Stimulated activated CD8-positive, alpha-beta memory T cell treated with anti-CD3 and anti-CD28 coated beads, Interleukin-12 subunit alpha, Interleukin-12 subunit beta, amount 100 ng/mL, for 24 hours (primary cell): Measurements from ENCODE around the gene CNGA3.

Experiments used
- DNase-seq: peaks from one replicate; pipeline ENCODE4 v3.0.0-alpha.2; 2020; ENCODE audit errors: extremely low read depth

The CNGA3 gene

DNA sequence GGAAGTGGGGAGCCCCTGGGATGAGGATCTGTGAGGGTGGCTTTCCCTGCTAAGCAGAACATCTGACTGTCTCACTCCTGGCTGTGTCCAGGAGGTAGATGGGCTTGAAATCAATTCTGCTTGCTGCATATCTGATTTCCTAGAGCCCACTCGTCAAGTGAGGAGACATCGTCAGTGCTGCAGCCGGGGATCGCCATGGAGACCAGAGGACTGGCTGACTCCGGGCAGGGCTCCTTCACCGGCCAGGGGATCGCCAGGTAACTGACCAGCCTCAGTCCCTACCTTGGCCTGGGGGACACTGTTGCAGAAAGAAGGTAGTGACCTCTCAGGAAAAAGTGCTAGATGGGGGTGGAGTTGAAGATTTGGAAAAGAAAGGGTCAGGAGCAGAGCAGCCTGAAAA is 31.3 kb downstream of the CNGA3 start:
- no peak for DNase-seq

DNA sequence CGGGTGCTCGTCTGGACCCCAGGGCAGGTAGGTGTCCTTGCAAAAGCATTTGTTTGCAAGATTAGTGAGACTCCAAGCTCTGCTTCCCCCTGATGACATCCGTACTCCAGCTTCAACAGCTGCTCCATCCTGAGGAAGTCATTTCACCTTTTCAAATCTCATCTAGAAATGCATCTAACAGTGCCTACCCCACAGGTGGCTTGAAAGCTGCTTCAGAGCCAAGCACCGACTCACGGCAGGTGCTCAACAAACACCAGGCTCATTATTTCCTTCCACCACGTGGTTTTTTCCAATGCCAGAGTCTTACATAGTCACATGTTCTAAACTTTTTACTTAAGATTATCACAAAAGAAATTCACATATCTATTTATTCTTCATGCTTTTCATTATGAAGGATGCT is 31.9 kb downstream of the CNGA3 start:
- DNase-seq: no peak

DNA sequence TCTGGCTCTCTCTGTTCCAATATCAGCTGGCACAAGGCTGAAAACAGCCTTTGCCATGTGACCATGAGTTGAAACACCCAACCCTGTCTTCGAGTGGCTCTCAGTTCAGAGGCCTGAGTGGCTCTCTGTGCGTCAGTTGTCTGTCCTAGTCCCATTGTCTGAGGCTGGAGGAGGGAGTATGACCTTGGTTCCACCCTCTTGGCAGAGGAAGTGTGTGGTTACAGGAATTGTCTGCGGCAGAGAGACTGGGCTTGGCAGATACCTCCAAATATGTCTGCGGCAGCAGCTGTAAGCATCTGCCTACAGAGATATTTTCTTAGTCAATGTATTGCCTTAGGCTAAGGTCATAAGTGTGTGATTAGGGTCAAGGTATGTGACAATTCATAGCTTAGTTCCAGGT is 32.6 kb downstream of the CNGA3 start:
- no peak for DNase-seq

DNA sequence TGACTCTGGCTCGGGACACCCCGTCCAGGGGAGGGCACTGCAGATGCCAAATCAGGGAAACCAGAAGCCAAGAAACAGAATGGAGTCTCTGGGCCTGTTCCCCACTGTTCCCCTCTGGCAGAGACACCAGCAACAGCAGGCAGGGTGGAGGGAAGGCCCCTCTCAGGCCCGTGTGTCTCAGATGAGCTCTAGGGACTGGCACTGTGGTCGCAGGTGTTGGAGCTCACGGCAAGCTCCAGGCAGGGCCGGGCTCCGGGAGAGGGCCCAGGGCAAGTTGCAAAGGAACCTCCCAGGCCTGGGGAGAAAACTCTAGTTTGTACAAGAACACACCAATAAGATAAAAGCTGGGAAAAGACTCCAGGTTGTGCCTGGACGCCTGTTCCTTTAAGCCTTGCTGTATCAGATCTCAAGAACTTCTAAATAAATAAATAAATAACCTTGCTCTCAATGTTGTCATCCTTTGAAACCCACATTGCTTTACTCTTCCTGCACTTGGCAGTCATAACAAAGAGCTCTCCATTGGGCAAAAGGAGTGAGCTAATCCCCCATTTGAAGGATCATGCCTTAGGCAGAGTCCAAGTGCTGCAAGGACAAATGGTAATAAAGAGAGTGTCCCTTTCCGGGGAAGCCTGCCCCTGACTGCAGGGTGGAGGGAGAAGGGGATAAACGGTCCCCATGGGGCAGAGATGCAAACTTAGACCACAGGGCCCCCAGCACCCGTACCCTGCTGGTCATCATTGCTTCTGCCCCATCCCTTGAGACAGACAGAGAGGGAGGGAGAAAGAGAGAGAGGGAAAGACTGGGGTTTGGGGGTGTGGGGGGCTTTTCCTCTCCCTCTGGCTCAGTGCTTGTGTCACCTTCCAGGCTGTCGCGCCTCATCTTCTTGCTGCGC is 33.3 kb downstream of the CNGA3 start:
- no peak for DNase-seq

DNA sequence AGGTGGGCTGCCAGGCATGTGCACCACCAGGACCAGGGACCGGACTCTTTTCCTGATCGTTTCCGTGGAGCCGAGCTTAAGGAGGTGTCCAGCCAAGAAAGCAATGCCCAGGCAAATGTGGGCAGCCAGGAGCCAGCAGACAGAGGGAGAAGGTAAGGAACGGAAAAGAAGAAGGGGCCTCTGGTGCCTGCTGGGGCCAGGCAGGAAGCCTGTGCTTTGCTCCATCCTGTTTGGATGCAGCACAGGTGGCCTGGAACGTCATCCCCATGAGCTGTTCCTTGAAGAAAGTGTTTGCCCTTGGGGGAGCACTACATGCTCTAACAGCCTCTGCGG is 33.9 kb downstream of the CNGA3 start:
- no peak for DNase-seq

DNA sequence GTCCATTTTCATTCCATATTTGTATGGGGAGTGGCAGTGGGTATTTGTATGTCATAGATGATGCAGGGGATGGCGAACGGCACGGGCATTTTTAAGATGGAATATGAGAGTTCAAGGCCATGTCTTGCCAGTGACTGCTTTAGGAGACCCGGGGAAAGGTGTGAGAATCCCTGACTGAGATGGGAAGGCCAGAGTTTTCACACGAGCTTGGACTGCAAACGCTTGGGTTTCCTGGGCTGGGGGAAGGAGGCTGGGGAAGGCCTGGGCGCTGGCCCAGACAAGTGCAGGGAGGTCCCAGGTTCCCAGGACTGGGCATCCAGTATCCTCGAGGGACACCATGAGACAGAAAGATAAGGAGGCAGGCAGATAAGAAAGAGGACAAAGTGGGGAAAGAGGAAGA is 35.2 kb downstream of the CNGA3 start:
- DNase-seq: no peak

DNA sequence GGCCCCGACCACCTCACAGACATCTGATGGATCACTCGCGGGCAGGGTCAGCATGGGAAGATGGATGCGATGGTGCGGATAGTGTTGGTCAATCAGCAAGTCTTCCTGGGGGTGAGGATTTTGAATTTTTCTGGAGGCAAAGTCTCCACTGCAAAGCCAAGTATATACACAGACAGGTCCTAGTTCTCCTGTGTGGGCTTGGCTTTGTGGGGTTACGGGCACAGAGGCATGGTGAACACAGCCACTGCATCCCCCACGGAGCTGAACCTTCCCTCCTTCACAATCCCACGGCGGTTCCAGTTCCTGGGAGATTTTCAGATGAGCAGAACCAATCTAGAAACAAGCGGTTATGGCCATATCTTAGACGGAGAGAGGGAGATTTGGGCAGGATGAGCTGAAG is 35.8 kb downstream of the CNGA3 start:
- DNase-seq: no peak

DNA sequence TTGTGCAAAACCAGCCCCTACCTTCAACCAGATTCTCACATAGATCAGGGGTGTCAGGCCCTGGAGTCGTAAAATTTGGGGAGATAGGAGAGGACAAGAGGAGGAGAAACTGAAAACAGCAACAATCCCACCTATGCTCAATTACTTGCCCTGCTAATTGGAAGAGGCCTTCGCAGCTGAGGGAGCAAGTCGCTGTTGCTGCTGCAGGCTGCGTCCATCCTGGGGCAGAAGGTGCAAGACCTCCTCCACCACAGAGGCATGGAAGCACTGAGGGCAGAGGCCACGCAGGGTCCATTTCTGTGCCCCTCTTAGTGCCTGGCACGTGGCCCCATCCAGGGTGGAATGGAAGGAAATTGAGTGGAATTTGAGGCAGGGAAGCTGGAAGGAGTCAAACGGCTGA is 36.5 kb downstream of the CNGA3 start:
- DNase-seq: no peak

DNA sequence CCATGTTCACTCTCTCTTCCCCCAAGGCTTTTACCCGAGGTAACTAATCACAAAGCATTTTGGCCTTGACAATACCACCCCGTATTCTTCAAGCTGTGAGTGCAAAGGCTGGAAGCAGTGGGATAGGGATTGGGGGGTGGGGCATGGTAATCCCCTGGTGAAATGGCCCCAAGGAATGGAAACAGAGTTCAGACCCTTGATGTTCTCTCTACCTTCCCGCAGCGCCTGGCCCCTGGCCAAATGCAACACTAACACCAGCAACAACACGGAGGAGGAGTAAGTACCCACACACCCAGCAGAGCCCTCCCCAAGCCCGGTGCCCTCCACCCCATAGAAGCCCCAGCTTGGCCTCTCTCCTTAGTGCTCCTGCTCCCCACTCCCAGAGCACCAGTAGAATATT is 36.9 kb downstream of the CNGA3 start:
- no peak for DNase-seq

DNA sequence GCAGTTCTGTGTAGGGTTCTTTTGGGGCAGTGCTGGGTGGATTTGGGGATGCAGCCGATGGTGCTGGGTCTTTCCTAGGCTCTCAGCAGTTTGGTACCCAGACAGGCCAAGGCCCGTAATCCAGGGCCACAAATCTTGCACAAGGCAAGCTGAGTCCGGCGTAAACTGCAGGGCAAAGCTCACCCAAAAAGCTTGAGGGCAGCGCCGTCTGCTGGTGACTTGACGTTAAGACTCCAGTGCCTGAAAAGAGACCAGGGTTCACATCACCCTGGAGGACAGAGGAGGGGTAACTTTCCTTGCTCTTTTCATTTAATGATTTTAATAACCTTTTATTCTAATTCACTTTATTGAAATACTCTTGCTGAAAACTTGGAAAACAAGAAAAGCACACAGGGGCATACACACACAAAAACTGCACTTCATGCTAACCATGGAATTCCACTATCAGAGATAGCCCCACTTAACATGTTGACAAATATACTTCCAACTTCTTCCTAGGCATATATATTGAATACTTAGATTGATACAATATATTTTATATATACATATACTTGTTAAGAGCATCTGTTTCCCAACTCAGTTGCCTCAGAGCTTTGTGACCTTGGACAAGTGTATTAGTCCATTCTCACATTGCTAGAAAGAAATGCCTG is 38.9 kb downstream of the CNGA3 start:
- peak; percentile 20 for DNase-seq

DNA sequence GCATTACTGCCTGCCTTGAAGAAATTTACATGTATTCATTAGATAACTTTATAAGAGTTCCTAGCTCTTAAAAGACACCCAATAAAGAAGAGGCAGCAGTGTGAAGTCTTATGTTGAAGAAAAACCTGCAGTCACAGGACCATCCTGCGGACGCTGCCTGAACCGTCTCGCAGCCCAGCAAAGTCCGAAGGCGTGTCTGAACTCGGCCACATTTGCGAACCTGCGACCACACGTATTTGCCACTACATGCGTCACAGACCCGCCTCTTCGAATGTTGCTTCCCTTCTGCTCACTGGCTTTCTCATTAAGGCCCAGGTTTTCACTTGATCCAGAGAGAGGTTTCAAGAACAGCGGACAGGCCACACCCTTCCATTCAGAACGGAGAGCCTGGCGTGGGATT is 41.2 kb downstream of the CNGA3 start:
- no peak for DNase-seq

DNA sequence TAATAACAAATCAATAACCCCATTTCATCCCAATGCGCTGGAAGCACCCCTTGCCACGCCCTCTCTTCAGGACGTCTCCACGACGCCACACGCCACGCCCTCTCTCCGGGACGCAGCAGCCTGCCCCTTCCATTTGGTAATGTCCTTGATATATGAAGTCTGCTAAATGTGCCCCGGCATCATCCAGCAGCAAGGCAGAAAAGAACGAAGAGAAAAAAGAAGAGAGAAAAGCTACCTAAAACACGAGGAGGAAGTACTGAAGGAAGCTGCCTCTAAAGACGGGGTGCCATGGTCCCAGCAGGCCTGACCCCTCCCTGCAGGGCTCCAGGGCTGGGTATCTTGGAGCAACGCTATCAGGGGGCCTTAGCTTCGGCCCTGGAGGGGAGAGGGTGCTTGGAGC is 41.8 kb downstream of the CNGA3 start:
- no peak for DNase-seq

DNA sequence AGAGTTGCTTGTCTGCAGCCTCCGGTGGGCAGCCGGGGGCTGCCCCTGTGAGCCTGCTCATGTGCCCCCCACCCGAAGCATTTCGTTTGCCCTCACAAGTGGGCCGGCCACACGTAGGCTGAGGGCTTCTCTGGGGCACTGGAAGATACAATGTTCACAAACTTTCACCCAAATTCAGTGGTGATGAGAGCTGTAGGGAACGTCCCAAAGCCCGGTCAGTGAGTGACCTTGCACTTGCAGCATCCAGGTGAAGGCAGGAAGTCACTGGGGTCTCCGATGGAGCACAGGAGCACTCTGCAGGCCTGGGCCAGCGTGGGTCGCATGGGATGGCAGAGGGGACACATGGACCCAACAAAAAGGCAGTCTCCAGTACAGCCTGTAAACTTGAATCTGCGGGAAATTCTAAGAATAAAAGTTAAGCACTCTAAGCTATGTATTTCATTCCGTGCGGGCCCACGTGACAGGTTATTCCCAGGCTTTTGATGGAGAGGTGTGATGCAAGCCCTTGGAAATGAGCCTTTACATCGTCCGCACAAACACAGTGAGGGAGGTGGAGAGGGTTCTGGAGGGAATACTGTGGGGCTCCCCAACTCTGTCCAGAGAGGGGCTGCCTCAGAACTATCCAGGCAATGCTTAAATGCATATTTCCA is 42.5 kb downstream of the CNGA3 start:
- DNase-seq: no peak

DNA sequence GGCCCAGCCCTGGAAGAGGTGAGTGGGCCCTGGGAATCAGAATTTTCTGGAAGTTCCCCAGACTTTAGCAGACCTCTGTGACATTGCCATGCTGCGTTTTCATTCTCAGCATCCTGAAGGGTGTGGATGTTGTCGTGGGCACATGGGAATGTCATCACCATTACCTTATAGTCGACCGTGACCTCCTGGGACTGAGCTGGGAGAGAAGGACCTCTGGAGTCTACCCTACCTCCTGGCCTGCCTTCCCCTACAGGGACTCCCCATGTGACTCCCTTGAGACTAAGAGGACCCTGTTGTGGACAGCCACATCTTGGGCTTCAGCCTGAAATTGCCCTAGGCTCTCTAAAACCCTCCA is 43.0 kb downstream of the CNGA3 start:
- DNase-seq: no peak

DNA sequence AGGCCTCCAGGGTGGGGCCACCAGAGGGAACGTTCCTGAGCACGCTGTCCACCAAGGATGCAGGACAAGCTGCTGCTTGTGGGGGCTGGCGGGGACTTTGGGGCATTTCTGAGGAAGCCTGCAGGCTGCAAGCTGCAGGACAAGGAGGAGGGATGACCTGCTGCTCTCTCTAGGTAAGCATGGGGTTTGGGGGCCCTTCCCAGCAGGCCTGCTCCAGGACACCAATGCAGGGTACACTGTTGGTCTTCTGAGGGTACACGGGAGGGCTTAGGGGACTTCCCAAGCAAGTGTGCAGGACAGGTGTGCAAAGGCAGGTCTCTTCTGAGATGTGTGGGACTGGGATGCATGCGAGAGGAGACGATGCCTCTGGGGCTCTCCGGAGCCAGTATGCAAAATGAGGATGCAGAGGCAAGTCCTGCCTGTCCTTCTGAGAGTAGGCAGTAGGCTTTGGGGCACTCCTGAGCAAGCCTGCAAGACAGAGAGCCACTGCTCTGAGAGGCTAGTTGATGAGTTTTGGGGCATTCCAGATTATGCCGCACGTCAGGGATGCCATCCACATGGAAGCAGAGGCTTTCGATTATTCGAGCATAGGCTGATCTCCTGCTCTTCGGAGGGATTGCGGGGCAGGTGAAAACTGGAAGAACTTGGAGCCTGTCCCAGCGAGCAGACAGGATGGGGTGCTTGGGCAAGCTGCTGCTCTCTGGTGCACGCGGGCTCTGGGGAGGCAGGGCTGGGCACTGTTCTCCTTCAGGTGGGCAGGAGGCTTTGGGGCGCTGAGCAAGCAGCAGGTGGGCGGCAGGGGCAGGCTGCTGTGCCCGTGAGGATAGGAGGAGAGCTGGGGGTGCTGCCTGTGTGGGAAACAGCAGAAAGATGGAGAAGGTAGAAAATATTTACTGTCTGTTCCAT is 44.6 kb downstream of the CNGA3 start:
- no peak for DNase-seq

DNA sequence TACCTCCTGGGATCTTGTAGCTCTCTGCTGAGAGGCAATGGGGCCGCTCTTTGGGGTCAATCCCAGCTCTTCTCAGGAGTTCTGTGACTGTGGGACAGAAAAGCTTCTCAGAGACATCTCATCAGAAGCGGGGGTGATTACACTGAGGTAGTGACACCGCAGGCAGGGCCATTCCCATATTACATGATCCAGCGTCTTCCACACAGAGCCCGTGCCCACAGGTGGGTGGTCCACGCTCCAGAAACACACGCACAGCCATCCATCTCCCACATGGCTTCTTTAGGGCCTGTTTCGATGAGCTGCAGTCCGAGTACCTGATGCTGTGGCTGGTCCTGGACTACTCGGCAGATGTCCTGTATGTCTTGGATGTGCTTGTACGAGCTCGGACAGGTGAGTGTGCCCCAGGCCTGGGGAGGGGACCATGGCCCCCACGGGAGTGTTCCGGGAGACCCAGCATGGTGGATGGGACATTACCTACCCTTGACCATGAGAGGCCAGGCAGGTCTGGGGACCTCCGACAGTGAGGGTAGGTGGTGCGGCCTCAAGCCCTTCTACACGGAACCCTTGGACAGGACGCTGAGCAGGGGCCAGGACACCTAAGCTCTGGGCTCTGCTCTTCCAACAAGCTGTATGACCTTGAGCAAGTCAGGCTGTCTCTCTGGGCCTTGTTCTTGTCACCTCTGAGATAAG is 45.5 kb downstream of the CNGA3 start:
- DNase-seq: no peak

DNA sequence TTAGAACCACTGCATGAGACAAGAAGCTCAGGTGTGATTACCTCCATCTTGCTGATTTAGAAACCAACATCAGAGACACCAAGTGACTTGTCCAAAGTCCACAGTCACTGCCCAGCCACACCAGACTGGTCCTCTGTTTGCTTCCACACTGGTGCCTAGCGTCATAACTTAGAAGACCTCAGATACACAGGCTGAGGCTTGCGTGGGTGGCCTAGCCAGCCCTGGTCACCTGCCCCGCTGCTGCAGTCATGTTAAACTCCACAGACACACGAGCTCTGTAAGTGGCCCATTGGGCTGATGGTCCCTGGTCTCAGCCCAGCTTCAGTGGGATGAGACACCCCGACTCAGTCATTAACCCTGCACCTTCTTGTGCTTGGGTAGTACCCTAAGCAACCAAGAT is 47.1 kb downstream of the CNGA3 start:
- no peak for DNase-seq

DNA sequence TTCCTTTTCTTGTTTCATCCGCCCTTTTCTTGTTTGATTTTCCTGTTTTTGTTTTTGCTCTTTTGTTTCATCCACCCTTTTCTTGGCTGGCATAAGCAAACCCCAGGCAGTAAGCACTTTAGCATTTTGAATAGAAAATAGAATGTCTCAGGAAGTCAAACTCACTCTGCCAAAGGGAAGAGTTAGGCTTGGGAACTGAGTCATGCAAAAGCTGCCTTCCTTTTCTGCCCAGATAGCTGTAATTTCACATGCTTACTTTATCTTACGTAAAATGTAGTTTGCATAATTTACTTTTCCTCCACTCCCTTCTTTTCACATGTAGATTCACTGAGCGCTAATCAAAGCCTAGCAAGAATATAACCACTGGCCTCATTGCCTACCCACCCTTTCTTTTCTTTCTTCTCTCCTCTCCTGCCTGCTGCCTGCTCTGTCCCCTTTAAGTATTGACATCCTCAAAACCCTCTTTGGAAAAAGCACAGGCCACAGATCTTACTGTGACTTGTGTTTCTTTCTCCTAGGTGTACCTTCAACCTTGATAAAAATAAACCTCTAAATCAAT is 48.4 kb downstream of the CNGA3 start:
- no peak for DNase-seq

DNA sequence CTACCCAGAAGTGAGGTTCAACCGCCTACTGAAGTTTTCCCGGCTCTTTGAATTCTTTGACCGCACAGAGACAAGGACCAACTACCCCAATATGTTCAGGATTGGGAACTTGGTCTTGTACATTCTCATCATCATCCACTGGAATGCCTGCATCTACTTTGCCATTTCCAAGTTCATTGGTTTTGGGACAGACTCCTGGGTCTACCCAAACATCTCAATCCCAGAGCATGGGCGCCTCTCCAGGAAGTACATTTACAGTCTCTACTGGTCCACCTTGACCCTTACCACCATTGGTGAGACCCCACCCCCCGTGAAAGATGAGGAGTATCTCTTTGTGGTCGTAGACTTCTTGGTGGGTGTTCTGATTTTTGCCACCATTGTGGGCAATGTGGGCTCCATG is 49.7 kb downstream of the CNGA3 start:
- DNase-seq: no peak

DNA sequence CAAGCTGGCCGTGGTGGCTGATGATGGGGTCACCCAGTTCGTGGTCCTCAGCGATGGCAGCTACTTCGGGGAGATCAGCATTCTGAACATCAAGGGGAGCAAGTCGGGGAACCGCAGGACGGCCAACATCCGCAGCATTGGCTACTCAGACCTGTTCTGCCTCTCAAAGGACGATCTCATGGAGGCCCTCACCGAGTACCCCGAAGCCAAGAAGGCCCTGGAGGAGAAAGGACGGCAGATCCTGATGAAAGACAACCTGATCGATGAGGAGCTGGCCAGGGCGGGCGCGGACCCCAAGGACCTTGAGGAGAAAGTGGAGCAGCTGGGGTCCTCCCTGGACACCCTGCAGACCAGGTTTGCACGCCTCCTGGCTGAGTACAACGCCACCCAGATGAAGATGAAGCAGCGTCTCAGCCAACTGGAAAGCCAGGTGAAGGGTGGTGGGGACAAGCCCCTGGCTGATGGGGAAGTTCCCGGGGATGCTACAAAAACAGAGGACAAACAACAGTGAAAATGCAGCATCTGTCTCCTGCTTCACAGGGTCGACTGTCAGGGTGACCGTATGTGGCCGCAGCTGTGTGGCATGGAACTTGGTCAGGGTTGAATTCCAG is 50.6 kb downstream of the CNGA3 start:
- DNase-seq: no peak

DNA sequence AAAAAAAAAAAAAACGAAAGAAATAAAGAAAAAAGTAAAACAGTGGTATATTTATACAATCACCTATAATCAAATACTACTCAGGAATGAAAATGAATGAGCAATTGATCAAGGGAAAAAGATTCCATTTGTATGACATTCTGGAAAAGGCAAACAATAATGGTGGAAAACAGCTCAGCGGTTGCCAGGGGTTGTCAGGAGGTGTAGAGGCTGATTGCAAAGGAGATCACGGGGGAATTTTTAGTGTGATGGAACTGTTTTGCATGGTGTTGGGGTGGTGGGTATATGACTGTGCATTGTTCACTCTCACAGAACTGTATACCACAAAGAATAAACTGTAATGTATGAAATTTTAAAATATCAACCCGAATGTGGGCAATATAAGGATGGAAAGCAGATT is 52.9 kb downstream of the CNGA3 start:
- no peak for DNase-seq
